DMS79 (cell line): ENCODE data around the gene KIF13A.
"Not testable (repeated sequence)": the region's sequence is repeated elsewhere in the genome, so short reads cannot be mapped to it uniquely, and the experiment has no call there.

Source experiments
- DNase-seq: peaks from one replicate; lab custom pipeline; 2025; lab: John Stamatoyannopoulos, UW

Gene KIF13A

GRCh38 chr6:17968876-17969275 lies 18.6 kb downstream of the KIF13A start:
- DNase-seq = no peak

- DNase-seq = no peak
Measured at GRCh38 chr6:17967668-17968518, 19.5 kb downstream of the KIF13A start.

GRCh38 chr6:17966451-17966850 lies 21.0 kb downstream of the KIF13A start:
- DNase-seq = no peak

GRCh38 chr6:17965397-17965796 lies 22.0 kb downstream of the KIF13A start:
- DNase-seq = no peak

GRCh38 chr6:17964633-17965032 lies 22.8 kb downstream of the KIF13A start:
- no peak for DNase-seq

GRCh38 chr6:17962436-17963031 lies 24.9 kb downstream of the KIF13A start:
- DNase-seq = no peak

GRCh38 chr6:17959302-17959701 lies 28.1 kb downstream of the KIF13A start:
- no peak for DNase-seq

GRCh38 chr6:17957904-17958620 lies 29.4 kb downstream of the KIF13A start:
- no peak for DNase-seq

GRCh38 chr6:17957498-17957897 lies 29.9 kb downstream of the KIF13A start:
- DNase-seq = no peak

- DNase-seq = no peak
Measured at GRCh38 chr6:17957086-17957485, 30.3 kb downstream of the KIF13A start.

- no peak for DNase-seq
Measured at GRCh38 chr6:17950095-17950494, 37.3 kb downstream of the KIF13A start.

GRCh38 chr6:17949168-17949567 lies 38.3 kb downstream of the KIF13A start:
- no peak for DNase-seq

GRCh38 chr6:17948725-17949124 lies 38.7 kb downstream of the KIF13A start:
- DNase-seq = no peak

GRCh38 chr6:17947574-17947973 lies 39.9 kb downstream of the KIF13A start:
- not testable (repeated sequence) for DNase-seq

GRCh38 chr6:17945575-17945974 lies 41.9 kb downstream of the KIF13A start:
- DNase-seq = no peak

GRCh38 chr6:17945111-17945510 lies 42.3 kb downstream of the KIF13A start:
- DNase-seq = no peak

GRCh38 chr6:17941318-17941717 lies 46.1 kb downstream of the KIF13A start:
- DNase-seq = no peak

GRCh38 chr6:17940151-17940792 lies 47.2 kb downstream of the KIF13A start:
- DNase-seq = no peak

- DNase-seq = no peak
Measured at GRCh38 chr6:17938901-17939300, 48.5 kb downstream of the KIF13A start.

GRCh38 chr6:17935188-17936149 lies 52.0 kb downstream of the KIF13A start:
- no peak for DNase-seq

GRCh38 chr6:17933716-17934115 lies 53.7 kb downstream of the KIF13A start:
- DNase-seq = no peak
